AG04450 (cell line): ENCODE results near the gene SMARCD3. TPM values are rescaled to one million over a fixed set of nuclear protein-coding genes. Genes with fewer than 3 reads are reported as not detected.

Experiments used
- CTCF ChIA-PET: fragments of 300-600, 350-600 bp; formaldehyde crosslinking; extraction: SDS; loops from one replicate; lab custom pipeline; 2022; ENCODE audit warnings: antibody characterized with exemption, inconsistent platforms; lab: Charles Lee
- POLR2A ChIA-PET: fragments of 350-600 bp; formaldehyde crosslinking; extraction: SDS; loops from one replicate; lab custom pipeline; 2021; ENCODE audit warnings: antibody characterized with exemption, inconsistent platforms; lab: Yijun Ruan, JAX
- DNase-seq: peaks from one replicate; pipeline ENCODE4 v3.0.0-alpha.2; 2011; ENCODE audit warnings: low read depth, low spot score
- H3K27ac ChIP-seq: one replicate; pipeline ENCODE4 v1.5.1; 2012; ENCODE audit warnings: low read depth, low read length, control low read depth
- H3K27me3 ChIP-seq: one replicate; pipeline ENCODE4 v1.6.0; 2012; ENCODE audit warnings: low read length; ENCODE audit not compliant: control insufficient read depth, insufficient read depth
- H3K4me3 ChIP-seq: 2 replicates; pipeline ENCODE4 v1.5.1; 2011; ENCODE audit warnings: mild to moderate bottlenecking, low read depth, low read length, control low read depth
- H3K9me3 ChIP-seq: 2 replicates; pipeline ENCODE4 v1.5.1; 2012; ENCODE audit warnings: low read length; ENCODE audit not compliant: control insufficient read depth, insufficient read depth
- CTCF ChIP-seq: IDR thresholded peaks from 2 replicates; pipeline ENCODE4 v1.5.1; 2011; ENCODE audit warnings: low read depth, low read length, control low read depth, inconsistent platforms
- polyA plus RNA-seq: library from polyadenylated mRNA; depleted of rRNA; stranded (reverse); fragments of >200 nt; gene quantifications from 2 replicates; pipeline ENCODE4 v1.2.3, GENCODE V29; 2011

Gene SMARCD3
- polyA plus RNA-seq, 1 experiment = 39.2 TPM

- DNase-seq = no peak
- CTCF ChIA-PET = interaction anchor here (5.1 kb wide), 1 partner anchor 17 kb away, joined by 64 read pairs; the partner anchor contains the start of gene ABCF2
- POLR2A ChIA-PET = interaction anchor here (1.9 kb wide), 1 partner anchor 15 kb away, joined by 8 read pairs; the partner anchor contains the start of gene ABCF2
- Histone ChIP-seq H3K4me3 (no peak overlapping the region), H3K9me3 (no peaks in the 10 kb centered on the region; the same call in 1 of the 2 replicates), H3K27ac (peak overlapping the region; percentile 21), H3K27me3 (no peaks in the 10 kb centered on the region)
- no peak for TF ChIP-seq CTCF
Measured at GRCh38 chr7:151241755-151242096, 6.8 kb downstream of the SMARCD3 start.

GRCh38 chr7:151240942-151241754 lies 7.3 kb downstream of the SMARCD3 start:
- Histone ChIP-seq H3K9me3 (no peaks in the 10 kb centered on the region; the same call in 1 of the 2 replicates), H3K27ac (peak overlapping the region; percentile 21), H3K27me3 (no peaks in the 10 kb centered on the region), H3K4me3 (no peak overlapping the region)
- POLR2A ChIA-PET = interaction anchor here (1.9 kb wide), 1 partner anchor 14 kb away, joined by 8 read pairs; the partner anchor contains the start of gene ABCF2
- CTCF ChIA-PET = interaction anchor here (5.1 kb wide), 1 partner anchor 16 kb away, joined by 64 read pairs; the partner anchor contains the start of gene ABCF2
- TF ChIP-seq CTCF = no peak
- DNase-seq = no peak

DNA sequence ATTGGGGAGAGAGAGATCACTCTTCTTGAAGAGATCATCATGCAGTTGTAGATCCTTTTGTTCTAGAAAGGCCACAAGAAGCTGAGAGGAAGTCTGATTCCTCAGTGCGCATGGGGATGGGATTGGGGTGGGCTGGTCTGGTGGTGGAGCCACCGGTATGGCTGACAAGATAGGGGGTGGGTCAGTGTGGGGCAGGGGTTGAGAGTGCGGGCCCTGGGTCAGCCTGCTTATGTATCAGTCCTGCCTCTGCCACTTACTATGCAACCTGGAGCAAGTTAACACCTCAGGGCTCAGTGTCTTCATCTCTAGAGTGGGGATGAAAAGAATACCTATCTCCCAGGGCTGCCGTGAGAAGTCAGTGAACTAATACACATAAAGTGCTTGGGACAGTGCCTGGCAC lies 8.0 kb downstream of the SMARCD3 start:
- Histone ChIP-seq H3K27me3 (no peaks in the 10 kb centered on the region), H3K9me3 (no peaks in the 10 kb centered on the region; the same call in 1 of the 2 replicates), H3K27ac (no peak overlapping the region), H3K4me3 (no peak overlapping the region)
- CTCF ChIA-PET = no interaction called here
- no peak for DNase-seq
- TF ChIP-seq CTCF = no peak
- POLR2A ChIA-PET = no interaction called here

DNA sequence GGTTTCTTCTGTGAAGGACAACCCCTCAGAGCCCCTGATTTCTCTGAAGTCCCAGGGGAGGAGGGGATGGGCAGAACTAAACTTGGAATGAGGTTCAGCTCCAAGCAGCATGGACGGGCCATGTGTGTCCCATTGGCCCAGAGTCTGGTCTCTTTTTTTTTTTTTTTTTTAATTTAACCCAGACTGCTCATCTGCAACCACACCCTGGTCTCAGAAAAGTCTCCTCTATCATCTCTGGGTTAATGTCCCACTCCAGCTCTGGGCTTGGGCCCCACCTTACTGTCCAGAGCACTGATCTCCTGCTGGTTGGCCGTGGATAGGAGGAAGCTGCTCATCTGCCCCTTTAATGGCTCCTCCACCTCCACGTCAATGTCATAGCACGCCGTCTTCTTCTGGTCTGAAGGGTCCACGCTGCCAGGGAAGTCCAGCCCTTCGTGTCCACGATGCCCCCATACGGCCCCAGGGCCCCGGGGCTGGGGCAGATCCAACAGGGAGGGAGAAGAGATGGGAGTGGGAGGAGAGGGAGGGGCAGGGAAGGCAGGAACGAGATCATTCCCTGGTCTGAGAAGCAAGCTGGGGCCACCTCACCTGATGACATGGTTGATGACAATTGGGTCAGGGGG lies 8.5 kb downstream of the SMARCD3 start:
- no peak for DNase-seq
- H3K27ac ChIP-seq = no peak overlapping the region
- no peak overlapping the region for H3K4me3 ChIP-seq
- CTCF ChIA-PET = no interaction called here
- POLR2A ChIA-PET = interaction anchor here (1.2 kb wide), 1 partner anchor 13 kb away, joined by 5 read pairs; no protein-coding TSS in a partner anchor
- no peak for TF ChIP-seq CTCF
- H3K9me3 ChIP-seq = no peaks in the 10 kb centered on the region; the same call in 1 of the 2 replicates
- no peaks in the 10 kb centered on the region for H3K27me3 ChIP-seq
